HG03378 (cell line): ENCODE data around the gene RNF114.
"Not testable (repeated sequence)": the region's sequence is repeated elsewhere in the genome, so short reads cannot be mapped to it uniquely, and the experiment has no call there.

ENCODE experiments used
- ATAC-seq: cut with Tn5 transposase; IDR thresholded peaks from one replicate; pipeline ENCODE4 v1.9.1; 2021; ENCODE audit warnings: mild to moderate bottlenecking, moderate library complexity; ENCODE audit not compliant: unreplicated experiment

Gene RNF114

GRCh38 chr20:49983848-49984408, 47.7 kb downstream of the RNF114 start:
- no peak for ATAC-seq

DNA sequence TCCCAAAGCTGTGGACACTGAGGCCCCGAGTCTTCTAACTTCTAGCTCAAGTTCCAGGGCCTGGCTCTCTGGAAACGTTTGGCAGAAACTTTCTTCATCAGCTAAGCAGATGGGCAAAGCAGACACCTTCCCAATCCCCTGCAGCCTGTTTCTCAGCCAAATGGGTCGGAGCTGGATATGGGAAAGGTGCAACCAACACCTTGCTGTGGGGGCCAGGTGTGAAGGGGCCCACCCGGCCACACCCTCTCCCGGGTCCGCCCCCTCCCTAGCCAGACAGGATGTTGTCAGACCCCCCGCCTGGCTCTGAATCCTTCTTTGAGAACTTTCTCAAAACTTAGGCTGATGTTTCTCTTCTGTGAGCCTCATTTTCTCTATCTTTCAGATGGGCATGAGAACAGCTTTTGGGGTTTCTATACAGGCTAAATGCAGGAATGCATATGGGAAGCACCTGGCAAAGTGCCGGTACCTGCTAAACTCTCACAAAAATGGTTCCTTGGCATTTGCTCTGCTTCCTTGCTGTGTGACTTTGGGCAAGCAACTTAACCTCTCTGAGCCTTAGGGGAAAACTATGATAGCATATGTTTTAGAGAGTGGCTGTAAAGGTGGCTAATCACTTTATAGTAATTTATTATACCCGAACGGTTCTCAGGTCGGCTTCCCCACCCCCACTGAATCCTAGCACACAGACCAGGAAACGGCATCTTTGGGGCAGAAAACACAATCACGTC, 48.4 kb downstream of the RNF114 start:
- no peak for ATAC-seq

DNA sequence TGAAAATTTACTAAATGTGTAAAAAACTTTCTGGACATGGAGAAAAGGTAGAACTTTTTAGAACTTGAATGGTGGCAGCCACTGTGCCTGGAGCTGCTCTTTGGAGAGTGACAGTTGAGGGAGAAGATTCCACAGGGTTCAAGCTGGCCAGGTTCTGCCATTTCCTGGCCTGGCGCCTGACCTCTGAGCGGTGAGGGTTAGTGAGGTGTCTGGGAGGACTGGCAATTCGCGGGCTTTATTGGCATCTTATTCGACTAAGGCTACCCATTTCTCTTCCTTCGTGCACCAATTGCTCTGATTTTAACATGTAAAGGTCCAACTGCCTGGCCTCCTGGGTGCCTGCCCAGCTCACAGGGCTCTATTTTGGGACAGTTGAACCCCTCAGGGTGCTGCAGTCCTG, 49.0 kb downstream of the RNF114 start:
- no peak for ATAC-seq

DNA sequence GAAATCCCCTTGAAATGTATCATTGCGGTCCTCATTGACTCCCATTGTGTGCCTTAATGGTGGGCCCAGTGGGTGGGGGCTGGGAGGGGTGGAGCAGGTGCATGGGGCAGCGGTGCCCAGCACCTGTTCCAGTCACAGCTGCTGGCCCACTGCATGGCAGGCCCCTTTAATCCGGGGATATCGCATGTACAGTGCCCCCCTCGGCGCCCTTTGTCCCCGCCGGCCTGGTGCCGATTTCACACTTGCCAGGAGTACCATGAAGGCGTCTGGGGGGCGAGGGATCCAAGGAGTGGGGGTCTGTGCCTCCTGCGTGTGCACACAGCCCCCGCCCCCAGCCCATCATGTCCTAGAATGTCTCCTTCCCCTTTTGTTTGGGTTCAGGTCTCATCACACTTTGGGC, 49.4 kb downstream of the RNF114 start:
- ATAC-seq = no peak

DNA sequence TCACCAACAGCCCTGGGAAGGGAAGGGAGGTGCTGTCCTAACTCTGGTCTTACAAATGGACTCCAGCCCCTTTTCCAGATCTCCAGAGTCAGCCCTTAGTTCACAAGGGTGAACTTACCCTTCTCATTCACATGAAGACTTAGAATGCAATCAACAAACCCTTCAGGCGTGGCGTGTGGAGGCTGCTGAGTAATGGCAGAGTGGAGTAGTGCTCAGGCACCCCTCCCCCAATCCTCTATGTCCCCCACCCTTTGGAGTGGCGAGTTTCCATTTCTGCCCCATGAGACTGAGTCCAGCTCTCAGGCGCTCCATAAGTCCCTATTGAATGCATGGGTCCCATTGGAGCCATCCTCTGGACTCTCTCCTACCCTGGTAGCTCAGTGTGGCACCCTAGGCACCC, 49.9 kb downstream of the RNF114 start:
- no peak for ATAC-seq

GRCh38 chr20:49987015-49987867, 51.0 kb downstream of the RNF114 start:
- ATAC-seq = no peak

DNA sequence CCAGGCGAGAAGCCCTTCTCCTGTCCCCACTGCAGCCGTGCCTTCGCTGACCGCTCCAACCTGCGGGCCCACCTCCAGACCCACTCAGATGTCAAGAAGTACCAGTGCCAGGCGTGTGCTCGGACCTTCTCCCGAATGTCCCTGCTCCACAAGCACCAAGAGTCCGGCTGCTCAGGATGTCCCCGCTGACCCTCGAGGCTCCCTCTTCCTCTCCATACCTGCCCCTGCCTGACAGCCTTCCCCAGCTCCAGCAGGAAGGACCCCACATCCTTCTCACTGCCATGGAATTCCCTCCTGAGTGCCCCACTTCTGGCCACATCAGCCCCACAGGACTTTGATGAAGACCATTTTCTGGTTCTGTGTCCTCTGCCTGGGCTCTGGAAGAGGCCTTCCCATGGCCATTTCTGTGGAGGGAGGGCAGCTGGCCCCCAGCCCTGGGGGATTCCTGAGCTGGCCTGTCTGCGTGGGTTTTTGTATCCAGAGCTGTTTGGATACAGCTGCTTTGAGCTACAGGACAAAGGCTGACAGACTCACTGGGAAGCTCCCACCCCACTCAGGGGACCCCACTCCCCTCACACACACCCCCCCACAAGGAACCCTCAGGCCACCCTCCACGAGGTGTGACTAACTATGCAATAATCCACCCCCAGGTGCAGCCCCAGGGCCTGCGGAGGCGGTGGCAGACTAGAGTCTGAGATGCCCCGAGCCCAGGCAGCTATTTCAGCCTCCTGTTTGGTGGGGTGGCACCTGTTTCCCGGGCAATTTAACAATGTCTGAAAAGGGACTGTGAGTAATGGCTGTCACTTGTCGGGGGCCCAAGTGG, 51.9 kb downstream of the RNF114 start:
- ATAC-seq = no peak

DNA sequence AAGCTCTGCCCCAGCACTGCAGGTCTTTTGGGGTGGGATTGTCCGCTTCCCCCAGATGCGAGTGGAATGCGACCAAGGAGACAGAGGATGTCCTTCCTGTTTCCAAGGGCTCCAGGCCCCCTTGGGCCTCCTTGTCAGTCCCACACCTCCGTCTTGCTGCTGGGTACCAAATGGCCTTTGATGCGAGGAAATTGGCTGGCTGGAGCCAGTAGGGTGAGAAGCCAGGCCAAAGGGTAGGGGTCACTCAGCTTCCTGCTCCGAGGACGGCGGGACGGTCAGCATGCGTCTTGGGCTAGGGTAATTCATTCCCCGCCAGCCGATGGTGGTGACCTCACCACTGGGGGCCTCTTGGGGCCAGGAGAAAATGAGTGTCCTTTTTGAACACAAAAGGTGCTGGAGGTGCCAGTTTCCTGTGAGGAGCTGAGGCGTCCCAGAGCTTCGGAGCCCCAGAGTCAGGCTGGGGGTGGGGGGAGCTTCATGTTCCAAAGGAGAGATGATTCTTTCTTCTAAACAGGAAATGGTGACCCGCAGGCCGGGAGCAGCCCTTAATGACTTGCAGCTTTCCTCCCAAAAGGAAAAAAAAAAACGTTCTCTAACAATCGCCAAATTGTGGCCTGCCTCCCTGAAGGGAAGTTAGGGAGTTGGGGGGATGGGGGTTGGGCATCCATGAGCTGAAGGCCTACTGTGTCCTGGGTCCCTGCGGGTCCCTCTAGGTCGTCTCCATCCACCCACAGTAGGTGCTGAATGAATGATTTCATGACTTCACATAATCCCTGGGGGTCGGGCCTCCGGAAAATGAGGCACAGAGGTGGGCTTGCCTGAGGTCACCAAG, 53.3 kb downstream of the RNF114 start:
- no peak for ATAC-seq

DNA sequence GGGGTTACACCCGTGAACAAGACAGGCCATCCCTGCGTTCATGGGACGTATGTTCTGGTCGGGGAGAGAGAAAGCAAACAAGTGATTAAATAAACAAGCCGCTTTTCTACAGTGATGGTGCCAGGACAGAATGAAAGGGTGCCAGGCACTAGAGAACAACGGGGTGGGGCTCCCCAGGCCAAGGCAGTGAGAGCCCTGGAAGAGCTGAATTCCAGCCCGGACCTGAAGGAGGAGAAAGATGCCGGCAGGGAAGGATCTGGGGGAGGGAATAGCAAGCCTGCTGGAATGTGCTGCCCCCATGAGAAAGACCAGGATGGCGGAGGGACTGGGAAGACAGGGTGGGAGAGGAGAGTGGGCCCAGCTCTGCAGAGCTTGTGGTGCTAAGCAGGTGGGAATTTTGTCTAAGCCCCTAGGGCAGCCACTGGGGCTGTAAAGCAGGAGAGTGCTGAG, 54.1 kb downstream of the RNF114 start:
- ATAC-seq = no peak

DNA sequence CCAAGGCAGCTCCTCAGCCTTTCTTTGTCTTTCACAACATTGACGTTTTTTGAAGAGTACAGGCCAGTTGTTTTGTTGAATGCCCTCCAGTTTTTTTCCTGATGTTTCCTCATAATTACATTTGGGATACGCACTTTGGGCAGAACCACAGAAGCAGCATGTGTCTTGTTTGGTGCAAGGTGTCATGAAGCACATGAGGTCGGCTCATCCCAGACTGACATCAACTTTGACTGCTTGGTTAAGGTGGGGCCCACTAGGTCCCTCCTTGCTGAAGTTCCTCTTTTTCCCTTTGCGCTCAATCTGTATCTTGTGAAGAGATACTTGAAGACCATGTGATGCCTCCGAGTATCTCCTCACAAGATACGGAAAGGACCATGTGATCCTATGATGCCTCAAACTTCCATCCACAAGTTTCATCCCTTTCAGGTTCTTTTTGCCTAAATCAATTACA, 57.1 kb downstream of the RNF114 start:
- ATAC-seq = no peak

GRCh38 chr20:49995586-49995985, 59.4 kb downstream of the RNF114 start:
- no peak for ATAC-seq

- ATAC-seq = not testable (repeated sequence)
Observed at GRCh38 chr20:49998478-49999188, 62.4 kb downstream of the RNF114 start.

DNA sequence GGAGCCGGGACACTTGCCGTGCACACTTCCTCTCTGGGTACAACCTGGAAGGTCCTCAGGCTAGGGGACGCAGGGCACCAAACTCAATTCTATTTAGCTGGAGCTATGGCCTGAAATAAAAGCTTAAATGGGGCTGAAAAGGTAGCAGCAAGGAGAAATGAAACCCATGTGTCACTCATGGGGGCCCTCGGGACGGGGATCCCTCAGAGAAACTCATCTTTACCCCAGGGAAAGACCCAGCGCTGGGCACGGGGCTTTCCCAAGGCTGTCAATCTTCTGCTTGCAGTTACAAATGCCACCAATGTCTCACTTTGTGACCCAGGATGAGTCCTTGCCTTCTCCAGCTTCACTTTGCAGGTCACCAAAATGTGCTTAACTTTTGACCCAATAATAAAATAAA, 63.1 kb downstream of the RNF114 start:
- no peak for ATAC-seq

DNA sequence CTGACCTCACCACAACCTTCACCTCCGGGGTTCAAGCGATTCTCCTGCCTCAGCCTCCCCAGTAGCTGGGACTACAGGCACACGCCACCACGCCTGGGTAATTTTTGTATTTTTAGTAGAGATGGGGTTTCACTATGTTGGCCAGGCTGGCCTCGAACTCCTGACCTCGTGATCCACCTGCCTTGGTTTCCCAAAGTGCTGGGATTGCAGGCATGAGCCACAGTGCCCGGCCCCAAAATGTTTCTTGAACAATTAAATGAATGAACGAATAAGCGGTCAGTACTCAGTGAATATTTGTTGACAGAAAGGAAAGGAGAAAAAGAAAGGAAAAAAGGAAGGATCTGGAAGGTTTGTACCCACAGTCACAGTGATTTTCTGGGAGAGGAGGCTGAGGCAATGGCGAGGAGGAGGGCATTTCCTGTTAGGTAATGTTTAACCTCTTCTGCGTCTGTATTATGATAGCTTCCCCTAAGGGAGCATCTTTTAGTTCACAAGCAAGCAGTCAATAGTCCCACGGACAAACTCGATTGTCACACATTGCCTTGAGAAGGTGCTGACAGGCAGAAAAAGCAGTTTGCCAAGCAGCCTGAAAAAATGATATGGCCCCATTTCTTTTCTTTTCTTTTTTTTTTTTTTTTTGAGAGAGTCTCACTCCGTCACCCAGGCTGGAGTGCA, 64.5 kb downstream of the RNF114 start:
- ATAC-seq = not testable (repeated sequence)

DNA sequence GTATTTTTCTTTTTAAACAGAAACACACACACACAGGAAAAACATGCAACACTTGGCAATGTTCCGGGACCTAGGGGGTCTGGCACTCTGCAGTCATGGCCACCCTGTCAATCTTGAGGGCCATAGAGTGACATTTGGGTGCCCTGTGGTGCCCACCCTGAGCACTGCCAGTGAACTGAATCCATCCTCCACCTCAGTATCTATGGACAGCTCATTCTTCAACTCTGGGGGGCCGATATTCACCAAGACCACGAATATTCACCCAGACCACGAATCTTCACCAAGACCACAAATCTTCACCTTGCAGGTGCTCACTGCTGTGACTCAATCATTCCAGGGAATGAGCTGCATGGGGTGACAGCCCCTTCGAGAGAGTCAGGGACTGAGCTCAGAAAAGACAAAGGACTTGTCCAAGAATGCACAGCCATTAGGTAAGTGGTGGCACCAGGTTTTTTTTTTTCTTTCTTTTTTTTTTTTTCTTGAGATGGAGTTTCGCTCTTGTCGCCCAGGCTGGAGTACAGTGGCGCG, 65.7 kb downstream of the RNF114 start:
- no peak for ATAC-seq

DNA sequence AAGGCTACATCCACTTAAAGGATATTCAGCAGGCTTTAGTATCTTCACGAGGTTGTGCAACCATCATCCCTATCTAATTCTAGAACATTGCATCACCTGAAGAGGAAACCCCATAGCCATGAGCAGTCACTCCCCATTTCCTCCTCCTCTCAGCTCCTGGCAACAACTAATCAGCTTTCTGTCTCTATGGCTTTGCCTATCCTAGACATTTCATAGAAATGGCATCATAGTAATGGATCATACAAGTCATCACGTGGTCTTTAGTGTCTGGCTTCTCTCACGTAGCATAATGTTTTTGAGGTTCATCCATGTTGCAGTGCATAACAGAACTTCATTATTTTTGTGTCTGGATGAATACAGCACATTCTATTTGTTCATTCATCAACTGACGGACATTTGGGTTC, 67.1 kb downstream of the RNF114 start:
- no peak for ATAC-seq
